Measurements from ENCODE around the gene PGM1. TPM values are rescaled to one million over a fixed set of nuclear protein-coding genes. Genes with fewer than 3 reads are reported as not detected.

The PGM1 gene
- total RNA-seq, 1 experiment from 2014 or later: 101 TPM

- no TSS peak for BruUV-seq (replicated peaks)
- ChIA-PET CTCF (interaction anchor here (0.6 kb wide), 1 partner anchor 262 kb away, joined by 3 read pairs; no protein-coding TSS in a partner anchor), POLR2A (ENCODE audit: unreplicated experiment) (no interaction called here)
- H3K4me2 ChIP-seq: no peak overlapping the region
- peaks cover 73% of the 10 kb centered on the region for H3K79me2 ChIP-seq (ENCODE audit: low read depth)
- DNase-seq: no peak
- H3K4me1 ChIP-seq (replicated peaks; ENCODE audit: insufficient read depth): no peaks in the 10 kb centered on the region; the same call in 1 of the 2 replicates
- no peak overlapping the region for H3K27ac ChIP-seq
- no peaks in the 10 kb centered on the region for H3F3A ChIP-seq (ENCODE audit: insufficient read depth, low read depth)
- no peaks in the 10 kb centered on the region for H3K9me2 ChIP-seq (ENCODE audit: insufficient read depth)
- no peaks in the 10 kb centered on the region for H4K20me1 ChIP-seq (ENCODE audit: insufficient read depth)
- no peak overlapping the region for H2AFZ ChIP-seq
- H3K36me3 ChIP-seq (ENCODE audit: low read depth): peaks cover 7% of the 10 kb centered on the region; the same call in 1 of the 2 replicates
- intact Hi-C loops (cut with micrococcal nuclease; ENCODE audit: unreplicated experiment): no loop called here
- no peak for TF ChIP-seq CTCF (conservative IDR thresholded peaks at IDR 0.05)
- TF ChIP-seq EZH2 (IDR thresholded peaks at IDR 0.05; ENCODE audit: low read depth): no peak
- H3K27me3 ChIP-seq (ENCODE audit: insufficient read depth, low read depth): no peaks in the 10 kb centered on the region
- H3K9me3 ChIP-seq (ENCODE audit: insufficient read depth, low read depth): no peaks in the 10 kb centered on the region
- H3K4me3 ChIP-seq: no peak overlapping the region
Observed at GRCh38 chr1:63601463-63601862, 8.3 kb downstream of the PGM1 start.

- no peak overlapping the region for H3K4me2 ChIP-seq
- H3K4me1 ChIP-seq (replicated peaks; ENCODE audit: insufficient read depth): no peaks in the 10 kb centered on the region; the same call in 1 of the 2 replicates
- H3K27me3 ChIP-seq (ENCODE audit: insufficient read depth, low read depth): no peaks in the 10 kb centered on the region
- H3K9me3 ChIP-seq (ENCODE audit: insufficient read depth, low read depth): no peaks in the 10 kb centered on the region
- peaks cover 69% of the 10 kb centered on the region for H3K79me2 ChIP-seq (ENCODE audit: low read depth)
- H3K9me2 ChIP-seq (ENCODE audit: insufficient read depth): no peaks in the 10 kb centered on the region
- no TSS peak for BruUV-seq (replicated peaks)
- ChIA-PET CTCF (interaction anchor here (0.6 kb wide), 1 partner anchor 261 kb away, joined by 3 read pairs; no protein-coding TSS in a partner anchor), POLR2A (ENCODE audit: unreplicated experiment) (no interaction called here)
- no peak overlapping the region for H3K4me3 ChIP-seq
- intact Hi-C loops (cut with micrococcal nuclease; ENCODE audit: unreplicated experiment): no loop called here
- TF ChIP-seq CTCF (conservative IDR thresholded peaks at IDR 0.05) (no peak), EZH2 (IDR thresholded peaks at IDR 0.05; ENCODE audit: low read depth) (no peak)
- peaks cover 7% of the 10 kb centered on the region; the same call in 1 of the 2 replicates for H3K36me3 ChIP-seq (ENCODE audit: low read depth)
- H4K20me1 ChIP-seq (ENCODE audit: insufficient read depth): no peaks in the 10 kb centered on the region
- DNase-seq: no peak
- H2AFZ ChIP-seq: no peak overlapping the region
- no peaks in the 10 kb centered on the region for H3F3A ChIP-seq (ENCODE audit: insufficient read depth, low read depth)
- no peak overlapping the region for H3K27ac ChIP-seq
Observed at GRCh38 chr1:63601912-63602311, 8.7 kb downstream of the PGM1 start.

GRCh38 chr1:63602629-63603028 lies 9.4 kb downstream of the PGM1 start:
- no peaks in the 10 kb centered on the region for H3K27me3 ChIP-seq (ENCODE audit: insufficient read depth, low read depth)
- H3K4me2 ChIP-seq: no peak overlapping the region
- H3K9me3 ChIP-seq (ENCODE audit: insufficient read depth, low read depth): no peaks in the 10 kb centered on the region
- no peak overlapping the region for H3K4me3 ChIP-seq
- no peak for DNase-seq
- H4K20me1 ChIP-seq (ENCODE audit: insufficient read depth): no peaks in the 10 kb centered on the region
- peaks cover 7% of the 10 kb centered on the region; the same call in 1 of the 2 replicates for H3K36me3 ChIP-seq (ENCODE audit: low read depth)
- no TSS peak for BruUV-seq (replicated peaks)
- H3K27ac ChIP-seq: no peak overlapping the region
- H3K9me2 ChIP-seq (ENCODE audit: insufficient read depth): no peaks in the 10 kb centered on the region
- ChIA-PET CTCF (no interaction called here), POLR2A (ENCODE audit: unreplicated experiment) (no interaction called here)
- TF ChIP-seq CTCF (conservative IDR thresholded peaks at IDR 0.05): no peak
- no peak for TF ChIP-seq EZH2 (IDR thresholded peaks at IDR 0.05; ENCODE audit: low read depth)
- peaks cover 62% of the 10 kb centered on the region for H3K79me2 ChIP-seq (ENCODE audit: low read depth)
- H3F3A ChIP-seq (ENCODE audit: insufficient read depth, low read depth): no peaks in the 10 kb centered on the region
- intact Hi-C loops (cut with micrococcal nuclease; ENCODE audit: unreplicated experiment): no loop called here
- no peaks in the 10 kb centered on the region for H3K4me1 ChIP-seq (replicated peaks; ENCODE audit: insufficient read depth)
- no peak overlapping the region for H2AFZ ChIP-seq
